Esophagus muscularis mucosa (tissue), 4 donors: ENCODE data around the gene PGAP3. TPM values are rescaled to one million over a fixed set of nuclear protein-coding genes. Genes with fewer than 3 reads are reported as not detected.

Experiments
- DNase-seq: peaks from one replicate; pipeline ENCODE4 v3.0.0-alpha.2; 2017; ENCODE audit errors: extremely low spot score
- H3K27ac ChIP-seq, 4 donors: fragments of 200-600 bp; sonication (generic); replicated peaks in 1 of 4; 1 replicate in 3 of 4; 2 replicates in 1 of 4; pipeline ENCODE4 v1.5.1; 2016 to 2019; ENCODE audit warnings: mild to moderate bottlenecking in 1 of 4
- H3K27me3 ChIP-seq, 4 donors: fragments of 200-600 bp; sonication (generic); one replicate each; pipeline versions ENCODE4 v1.5.1 to v1.6.0; 2016 to 2019
- H3K36me3 ChIP-seq, 4 donors: fragments of 200-600 bp; sonication (generic); one replicate each; pipeline ENCODE4 v1.5.1; 2016 to 2019
- H3K4me1 ChIP-seq, 4 donors: fragments of 200-600 bp; sonication (generic); one replicate each; pipeline ENCODE4 v1.5.1; 2016 to 2019
- H3K4me3 ChIP-seq, 4 donors: fragments of 200-600 bp; sonication (generic); 1 replicate in 2 of 4; 2 replicates in 2 of 4; pipeline ENCODE4 v1.5.1; 2016 to 2019; ENCODE audit warnings: mild to moderate bottlenecking in 4 of 4, moderate library complexity in 1 of 4
- H3K9me3 ChIP-seq, 4 donors: fragments of 200-600 bp; sonication (generic); 1 replicate in 3 of 4; 2 replicates in 1 of 4; pipeline ENCODE4 v1.5.1; 2016 to 2019
- EP300 ChIP-seq: sonication (generic); formaldehyde crosslinking; IDR thresholded peaks from one replicate; pipeline ENCODE4 v1.6.1; 2017; ENCODE audit warnings: antibody characterized with exemption
- POLR2A ChIP-seq: fragments of 450-650 bp; IDR thresholded peaks from one replicate; pipeline ENCODE4 v1.6.1; 2017; ENCODE audit warnings: antibody characterized with exemption, moderate library complexity, mild to moderate bottlenecking, low read depth
- POLR2AphosphoS5 ChIP-seq, 2 donors: sonication (generic); formaldehyde crosslinking; IDR thresholded peaks; one replicate each; pipeline ENCODE4 v1.6.1; 2017; ENCODE audit warnings: antibody characterized with exemption in 2 of 2
- WGBS: methylation state at CpG from one replicate; pipeline ENCODE4 v1.1.5; 2018; 5-methylcytosine and 5-hydroxymethylcytosine counted together
- intact Hi-C: fragments of 100-400 bp; cut with DNase I; formaldehyde crosslinking; loops from one replicate; pipeline ENCODE4 v1.15.1; 2023
- total RNA-seq, 4 donors: library from RNA; depleted of rRNA; stranded (reverse); fragments of >200 nt; gene quantifications; one replicate each; pipeline versions ENCODE4 v1.1.0 to v1.2.1, GENCODE V29; 2016
- TF ChIP-seq, protein P1 (sequence below), 3 experiments: fragments of 200-600 bp in 2 of 3; fragments of 450-650 bp in 1 of 3; sonication (generic) in 2 of 3; IDR thresholded peaks; one replicate each; pipeline ENCODE4 v1.5.1; 2017 to 2019; ENCODE audit warnings: antibody characterized with exemption in 3 of 3, mild to moderate bottlenecking in 2 of 3, moderate library complexity in 1 of 3

The PGAP3 gene
- total RNA-seq, 4 donors from 2014 or later = 6.2 to 9.4 (median 8.5) TPM

DNA sequence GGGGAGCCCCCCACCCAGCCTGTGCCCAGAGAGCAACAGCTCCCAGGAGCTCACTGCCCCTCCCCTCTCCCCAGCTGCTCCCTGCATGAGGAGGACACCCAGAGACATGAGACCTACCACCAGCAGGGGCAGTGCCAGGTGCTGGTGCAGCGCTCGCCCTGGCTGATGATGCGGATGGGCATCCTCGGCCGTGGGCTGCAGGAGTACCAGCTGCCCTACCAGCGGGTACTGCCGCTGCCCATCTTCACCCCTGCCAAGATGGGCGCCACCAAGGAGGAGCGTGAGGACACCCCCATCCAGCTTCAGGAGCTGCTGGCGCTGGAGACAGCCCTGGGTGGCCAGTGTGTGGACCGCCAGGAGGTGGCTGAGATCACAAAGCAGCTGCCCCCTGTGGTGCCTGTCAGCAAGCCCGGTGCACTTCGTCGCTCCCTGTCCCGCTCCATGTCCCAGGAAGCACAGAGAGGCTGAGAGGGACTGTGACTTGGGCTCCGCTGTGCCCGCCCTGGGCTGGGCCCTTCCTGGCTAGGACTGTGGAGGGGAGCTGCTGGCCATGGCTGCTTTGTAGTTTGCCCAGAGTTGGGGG is 22.1 kb downstream of the PGAP3 start:
- peaks cover 0 to 61% (median 36%) of the 10 kb centered on the region in 4 donors for H3K27me3 ChIP-seq
- no peak for DNase-seq
- H3K9me3 ChIP-seq = no peaks in the 10 kb centered on the region
- H3K27ac ChIP-seq = peak overlapping the region; percentile 24 to 61 (median 41)
- intact Hi-C loops = no loop called here
- peaks cover 4 to 25% (median 20%) of the 10 kb centered on the region in 4 donors for H3K36me3 ChIP-seq
- no peak overlapping the region for H3K4me3 ChIP-seq
- TF ChIP-seq POLR2AphosphoS5 (IDR thresholded peaks at IDR 0.05) (no peak), EP300 (no peak), POLR2A (no peak)
- TF ChIP-seq, protein P1, sequence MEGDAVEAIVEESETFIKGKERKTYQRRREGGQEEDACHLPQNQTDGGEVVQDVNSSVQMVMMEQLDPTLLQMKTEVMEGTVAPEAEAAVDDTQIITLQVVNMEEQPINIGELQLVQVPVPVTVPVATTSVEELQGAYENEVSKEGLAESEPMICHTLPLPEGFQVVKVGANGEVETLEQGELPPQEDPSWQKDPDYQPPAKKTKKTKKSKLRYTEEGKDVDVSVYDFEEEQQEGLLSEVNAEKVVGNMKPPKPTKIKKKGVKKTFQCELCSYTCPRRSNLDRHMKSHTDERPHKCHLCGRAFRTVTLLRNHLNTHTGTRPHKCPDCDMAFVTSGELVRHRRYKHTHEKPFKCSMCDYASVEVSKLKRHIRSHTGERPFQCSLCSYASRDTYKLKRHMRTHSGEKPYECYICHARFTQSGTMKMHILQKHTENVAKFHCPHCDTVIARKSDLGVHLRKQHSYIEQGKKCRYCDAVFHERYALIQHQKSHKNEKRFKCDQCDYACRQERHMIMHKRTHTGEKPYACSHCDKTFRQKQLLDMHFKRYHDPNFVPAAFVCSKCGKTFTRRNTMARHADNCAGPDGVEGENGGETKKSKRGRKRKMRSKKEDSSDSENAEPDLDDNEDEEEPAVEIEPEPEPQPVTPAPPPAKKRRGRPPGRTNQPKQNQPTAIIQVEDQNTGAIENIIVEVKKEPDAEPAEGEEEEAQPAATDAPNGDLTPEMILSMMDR (IDR thresholded peaks at IDR 0.05) = no peak
- 67% methylated on average over 2 of the region's 17 CpGs for WGBS
- H3K4me1 ChIP-seq = peaks cover 49 to 84% (median 80%) of the 10 kb centered on the region in 4 donors

DNA sequence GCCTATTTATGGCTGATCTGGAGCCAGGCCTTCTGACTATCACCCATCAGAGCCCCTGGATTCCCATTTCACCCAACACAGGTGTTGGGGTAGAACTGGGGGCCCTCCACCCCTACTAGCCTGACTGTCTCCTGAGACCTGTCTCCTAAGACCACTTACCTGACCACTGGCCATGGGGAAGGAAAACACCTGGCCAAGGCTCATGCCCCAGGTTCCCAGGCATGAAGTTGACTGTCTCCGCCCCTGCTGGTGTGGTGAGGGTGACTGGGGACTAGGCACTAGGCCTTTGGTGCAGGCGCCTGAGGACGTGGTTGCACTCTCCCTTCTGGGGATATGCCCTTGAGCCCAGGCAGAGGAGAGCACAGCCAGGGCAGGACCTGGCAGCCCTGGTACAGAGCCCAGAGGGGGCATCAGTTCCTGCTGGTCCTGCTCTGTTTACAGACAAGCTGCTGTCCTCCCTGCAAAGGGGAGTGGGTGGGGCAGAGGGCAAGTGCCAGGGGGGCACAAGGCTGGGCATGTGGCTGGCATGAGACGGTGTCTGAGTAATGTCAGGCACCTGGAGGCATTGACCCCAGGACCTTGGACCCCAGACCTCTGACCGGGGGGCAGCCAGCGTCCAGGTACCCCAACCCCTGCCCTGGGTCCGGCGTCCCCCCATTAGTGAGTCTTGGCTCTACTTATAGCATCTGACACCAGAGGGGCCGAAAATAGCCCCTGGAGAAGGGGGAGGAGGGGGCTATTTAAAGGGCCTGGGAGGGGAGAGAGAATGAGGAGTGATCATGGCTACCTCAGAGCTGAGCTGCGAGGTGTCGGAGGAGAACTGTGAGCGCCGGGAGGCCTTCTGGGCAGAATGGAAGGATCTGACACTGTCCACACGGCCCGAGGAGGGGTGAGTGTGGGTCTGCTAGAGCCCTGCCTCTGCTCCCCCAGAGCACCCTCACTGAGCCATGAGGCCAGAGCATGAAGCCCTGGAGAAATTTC is 23.0 kb downstream of the PGAP3 start, which contains the start of gene TCAP:
Gene TCAP (plus strand): TSS at position 769 of the 981 bp plus-strand sequence. CDS start 11 bp downstream, at position 780.
- no peak for TF ChIP-seq POLR2AphosphoS5 (IDR thresholded peaks at IDR 0.05)
- no peak for TF ChIP-seq EP300
- TF ChIP-seq POLR2A = no peak
- TF ChIP-seq, protein P1 (IDR thresholded peaks at IDR 0.05) = no peak
- no peak within 1 kb of the TSS for H3K4me3 ChIP-seq
- H3K27me3 ChIP-seq = peaks cover 0 to 52% (median 32%) of the 10 kb centered on the region in 4 donors
- H3K27ac ChIP-seq = peak within 1 kb of the TSS; percentile 24 to 61 (median 41)
- no peak for DNase-seq
- H3K9me3 ChIP-seq = no peaks in the 10 kb centered on the region
- peaks cover 10 to 34% (median 29%) of the 10 kb centered on the region in 4 donors for H3K36me3 ChIP-seq
- 53% methylated on average over 5 of the region's 15 CpGs for WGBS
- peaks cover 58 to 93% (median 89%) of the 10 kb centered on the region in 4 donors for H3K4me1 ChIP-seq
- intact Hi-C loops = no loop called here

DNA sequence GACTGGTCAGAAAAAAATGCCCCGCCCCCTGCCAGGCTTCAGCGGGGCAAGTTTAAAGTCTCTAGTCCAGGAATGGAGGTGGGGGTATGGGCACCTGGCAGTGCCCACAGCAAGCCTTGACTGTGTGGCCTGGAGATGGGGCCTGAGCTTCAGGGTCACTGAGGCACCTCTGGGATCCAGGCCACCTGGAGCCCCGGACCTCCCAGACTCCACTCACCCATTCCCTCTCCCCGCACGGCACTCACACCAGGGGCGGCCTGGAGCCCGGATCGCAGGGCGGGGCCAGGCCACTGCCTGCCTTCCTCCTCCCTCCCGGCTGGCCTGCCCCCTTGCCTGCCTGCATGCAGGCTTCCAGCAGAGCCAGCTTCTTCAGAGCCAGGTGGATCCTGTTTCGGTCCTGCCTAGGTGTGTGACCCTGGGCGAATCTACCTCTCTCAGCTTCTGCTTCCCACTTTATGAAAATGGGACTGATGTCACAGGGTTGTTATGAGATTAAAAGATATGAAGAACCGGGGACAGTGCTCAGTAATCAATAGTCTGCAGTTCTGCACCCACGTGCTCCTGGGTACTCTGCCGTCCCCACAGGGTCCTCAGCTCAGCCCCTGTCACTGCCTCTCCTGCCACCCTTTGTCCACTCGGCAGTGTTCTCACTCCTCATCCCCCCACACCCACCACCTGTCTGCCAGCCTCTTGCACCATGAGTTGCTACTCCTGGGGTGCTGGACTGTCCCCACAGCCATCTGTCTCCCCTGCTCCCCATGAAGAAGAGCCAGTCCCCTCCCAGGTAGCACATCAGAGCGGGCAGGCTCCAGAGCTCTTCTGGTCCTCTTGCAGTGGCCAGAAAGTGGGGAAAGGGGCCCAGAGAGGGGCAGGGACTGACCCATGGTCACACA is 23.9 kb downstream of the PGAP3 start:
- Histone ChIP-seq H3K27ac (peak overlapping the region; percentile 23 to 59 (median 46)), H3K4me3 (no peak overlapping the region), H3K27me3 (peaks cover 0 to 43% (median 27%) of the 10 kb centered on the region in 4 donors), H3K36me3 (peaks cover 15 to 43% (median 34%) of the 10 kb centered on the region in 4 donors), H3K4me1 (peaks cover 61 to 97% (median 93%) of the 10 kb centered on the region in 4 donors), H3K9me3 (no peaks in the 10 kb centered on the region)
- no peak for DNase-seq
- no peak for TF ChIP-seq EP300
- TF ChIP-seq POLR2AphosphoS5 (IDR thresholded peaks at IDR 0.05) = no peak
- TF ChIP-seq, protein P1 (IDR thresholded peaks at IDR 0.05) = no peak
- no peak for TF ChIP-seq POLR2A
- intact Hi-C loops = no loop called here
- 57% methylated on average over 10 of the region's 17 CpGs for WGBS

DNA sequence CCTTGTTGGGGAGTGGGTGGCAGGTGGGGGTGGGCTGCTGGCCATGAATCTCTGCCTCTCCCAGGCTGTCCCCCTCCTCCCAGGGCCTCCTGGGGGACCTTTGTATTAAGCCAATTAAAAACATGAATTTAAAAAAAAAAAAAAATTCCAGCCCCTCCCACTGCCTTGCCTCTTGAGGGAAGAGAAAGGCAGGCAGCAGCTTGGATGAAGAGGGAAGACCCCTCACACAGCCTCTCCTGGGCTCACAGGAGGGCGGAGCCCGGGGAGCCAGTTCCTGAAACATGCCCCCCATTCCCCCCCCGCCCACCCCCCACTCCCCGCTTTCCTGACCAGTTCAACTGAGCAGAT is 24.5 kb downstream of the PGAP3 start:
- no peak overlapping the region for H3K4me3 ChIP-seq
- H3K27ac ChIP-seq = peak overlapping the region; percentile 23 to 59 (median 46)
- TF ChIP-seq, protein P1 (IDR thresholded peaks at IDR 0.05) = no peak
- TF ChIP-seq EP300 = no peak
- TF ChIP-seq POLR2AphosphoS5 (IDR thresholded peaks at IDR 0.05) = no peak
- no peak for TF ChIP-seq POLR2A
- no peak for DNase-seq
- H3K36me3 ChIP-seq = peaks cover 20 to 49% (median 38%) of the 10 kb centered on the region in 4 donors
- H3K4me1 ChIP-seq = peaks cover 58 to 94% (median 92%) of the 10 kb centered on the region in 4 donors
- peaks cover 0 to 37% (median 24%) of the 10 kb centered on the region in 4 donors for H3K27me3 ChIP-seq
- intact Hi-C loops = no loop called here
- WGBS = 46% methylated on average over 4 of the region's 4 CpGs
- H3K9me3 ChIP-seq = no peaks in the 10 kb centered on the region
